ENCODE measurements around the gene EDA.

DNA sequence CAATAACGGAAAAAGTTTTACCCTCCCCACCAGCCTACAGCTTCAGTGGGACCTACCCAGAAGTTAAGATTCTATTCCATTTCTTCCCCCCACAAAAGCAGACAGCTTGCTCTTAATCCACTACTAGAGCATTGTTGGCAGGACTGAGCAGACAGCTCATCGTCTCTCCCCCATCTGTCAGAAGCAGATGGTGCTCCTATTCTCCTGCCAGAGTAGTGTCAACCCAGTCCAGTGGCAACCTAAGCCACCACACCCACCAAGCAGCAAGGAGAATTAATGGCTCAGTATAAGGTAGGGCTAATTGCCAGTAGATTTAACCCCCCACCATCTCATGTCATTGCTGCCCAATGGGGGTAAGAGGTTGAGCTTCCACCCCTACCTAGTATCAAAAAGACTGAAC is 371.8 kb downstream of the EDA start:
- TF ChIP-seq POLR2A (IDR thresholded peaks at IDR 0.05) = no peak
- TF ChIP-seq, protein P1, sequence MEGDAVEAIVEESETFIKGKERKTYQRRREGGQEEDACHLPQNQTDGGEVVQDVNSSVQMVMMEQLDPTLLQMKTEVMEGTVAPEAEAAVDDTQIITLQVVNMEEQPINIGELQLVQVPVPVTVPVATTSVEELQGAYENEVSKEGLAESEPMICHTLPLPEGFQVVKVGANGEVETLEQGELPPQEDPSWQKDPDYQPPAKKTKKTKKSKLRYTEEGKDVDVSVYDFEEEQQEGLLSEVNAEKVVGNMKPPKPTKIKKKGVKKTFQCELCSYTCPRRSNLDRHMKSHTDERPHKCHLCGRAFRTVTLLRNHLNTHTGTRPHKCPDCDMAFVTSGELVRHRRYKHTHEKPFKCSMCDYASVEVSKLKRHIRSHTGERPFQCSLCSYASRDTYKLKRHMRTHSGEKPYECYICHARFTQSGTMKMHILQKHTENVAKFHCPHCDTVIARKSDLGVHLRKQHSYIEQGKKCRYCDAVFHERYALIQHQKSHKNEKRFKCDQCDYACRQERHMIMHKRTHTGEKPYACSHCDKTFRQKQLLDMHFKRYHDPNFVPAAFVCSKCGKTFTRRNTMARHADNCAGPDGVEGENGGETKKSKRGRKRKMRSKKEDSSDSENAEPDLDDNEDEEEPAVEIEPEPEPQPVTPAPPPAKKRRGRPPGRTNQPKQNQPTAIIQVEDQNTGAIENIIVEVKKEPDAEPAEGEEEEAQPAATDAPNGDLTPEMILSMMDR (IDR thresholded peaks at IDR 0.05) = no peak

Measured in body of pancreas (tissue), 4 donors.